GM19468 (cell line): ENCODE results near the gene FLT1.

Experiments used
- ATAC-seq: cut with Tn5 transposase; IDR thresholded peaks from one replicate; pipeline ENCODE4 v1.9.1; 2021; ENCODE audit warnings: mild to moderate bottlenecking, moderate library complexity, moderate number of reproducible peaks; ENCODE audit not compliant: unreplicated experiment; ENCODE audit errors: extremely low read depth

FLT1 gene

GRCh38 chr13:28440774-28441504 is 54.0 kb downstream of the FLT1 start:
- no peak for ATAC-seq

- no peak for ATAC-seq
Measured at GRCh38 chr13:28438598-28439334, 56.2 kb downstream of the FLT1 start.

DNA sequence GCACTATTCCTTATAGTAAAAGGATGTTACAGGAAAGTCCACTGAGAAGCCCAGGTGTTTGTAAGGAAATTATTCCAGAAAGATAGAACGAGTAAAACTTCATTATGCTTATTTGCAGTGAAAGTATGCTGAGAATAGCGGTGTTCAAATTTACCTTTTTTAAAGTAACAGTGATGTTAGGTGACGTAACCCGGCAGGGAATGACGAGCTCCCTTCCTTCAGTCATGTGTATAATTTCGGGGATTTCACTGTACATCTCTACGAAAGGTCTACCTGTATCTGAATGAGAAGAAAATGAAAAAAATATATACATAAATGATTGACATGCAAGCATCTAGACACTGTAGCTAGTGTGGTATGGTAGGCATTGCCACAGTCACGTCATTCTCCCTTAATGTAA is 56.9 kb downstream of the FLT1 start:
- ATAC-seq = no peak

GRCh38 chr13:28435917-28436316 is 59.0 kb downstream of the FLT1 start:
- no peak for ATAC-seq

GRCh38 chr13:28434926-28435325 is 60.0 kb downstream of the FLT1 start:
- ATAC-seq = no peak

DNA sequence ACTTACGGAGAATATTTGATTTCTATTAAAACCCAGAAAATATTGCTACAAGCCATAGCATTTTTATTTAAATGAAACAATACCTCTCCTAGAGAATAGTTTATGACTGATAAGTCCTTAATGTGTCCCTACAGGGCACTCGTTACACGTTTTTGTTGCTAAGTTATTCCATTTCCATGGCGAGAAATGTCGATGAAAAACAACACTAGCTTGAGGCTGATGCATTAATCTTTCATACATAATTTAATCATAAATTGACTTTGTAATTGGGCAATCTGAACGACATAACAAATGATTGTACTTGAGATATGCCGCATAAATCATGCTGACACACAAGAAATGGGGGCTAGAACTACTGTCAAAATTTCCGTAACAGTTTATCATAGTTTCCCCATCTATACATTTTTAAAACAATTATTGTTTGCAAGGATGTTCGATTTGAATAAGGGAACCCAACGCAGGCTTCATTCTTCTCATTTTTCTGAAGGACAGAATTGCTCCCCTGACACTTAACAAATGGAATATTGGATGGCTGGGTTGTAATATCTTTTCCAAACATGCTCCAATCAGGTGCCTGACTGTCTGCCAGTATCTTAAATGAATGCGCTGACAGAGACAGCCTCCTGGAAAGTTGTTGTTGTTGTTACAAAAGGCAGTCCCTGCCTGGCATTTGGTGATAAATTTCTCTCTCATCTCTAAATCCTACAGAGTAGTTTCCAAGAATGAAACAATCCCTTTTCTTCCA is 61.9 kb downstream of the FLT1 start:
- ATAC-seq = no peak

- peak; percentile 96 for ATAC-seq
Measured at GRCh38 chr13:28429685-28430290, 65.1 kb downstream of the FLT1 start.

- ATAC-seq = no peak
Measured at GRCh38 chr13:28429096-28429495, 65.8 kb downstream of the FLT1 start.

DNA sequence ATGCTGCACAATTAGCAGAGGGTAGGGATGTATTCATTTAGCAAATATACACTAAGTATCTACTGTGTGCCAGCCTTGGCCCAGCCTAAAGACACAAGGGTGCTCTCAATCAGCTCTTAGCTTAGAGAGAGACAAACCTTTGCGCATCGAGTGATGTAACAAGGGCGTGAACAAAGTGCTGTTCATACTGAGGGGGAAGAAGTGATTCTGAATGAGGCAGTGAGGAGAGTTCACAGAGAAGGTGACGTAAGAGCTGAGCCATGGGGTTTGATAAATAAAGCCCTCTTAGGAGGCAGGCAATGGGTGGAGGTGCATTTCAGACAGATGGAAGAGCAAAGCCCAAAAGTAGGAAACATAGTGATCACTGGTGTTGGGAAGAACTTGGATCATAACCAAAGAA is 68.5 kb downstream of the FLT1 start:
- ATAC-seq = no peak

DNA sequence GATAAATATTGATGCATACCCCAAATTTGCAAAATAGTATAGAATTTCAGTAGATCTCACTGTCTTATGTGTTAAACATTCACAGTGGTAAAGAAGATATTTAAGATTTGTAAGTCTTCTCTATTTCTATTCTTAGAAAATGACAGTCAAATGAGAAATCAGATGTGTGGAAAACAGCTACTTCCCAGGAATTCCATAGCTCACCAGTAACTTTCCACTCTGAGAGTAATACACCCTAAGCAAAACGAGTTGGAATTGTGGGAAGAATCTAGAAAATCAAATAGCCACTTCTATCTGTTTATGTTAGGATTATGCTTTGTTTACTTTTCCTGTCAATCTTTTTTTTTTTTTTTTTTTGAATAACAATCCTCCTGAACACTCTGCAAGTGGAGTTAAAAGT is 69.1 kb downstream of the FLT1 start:
- no peak for ATAC-seq

DNA sequence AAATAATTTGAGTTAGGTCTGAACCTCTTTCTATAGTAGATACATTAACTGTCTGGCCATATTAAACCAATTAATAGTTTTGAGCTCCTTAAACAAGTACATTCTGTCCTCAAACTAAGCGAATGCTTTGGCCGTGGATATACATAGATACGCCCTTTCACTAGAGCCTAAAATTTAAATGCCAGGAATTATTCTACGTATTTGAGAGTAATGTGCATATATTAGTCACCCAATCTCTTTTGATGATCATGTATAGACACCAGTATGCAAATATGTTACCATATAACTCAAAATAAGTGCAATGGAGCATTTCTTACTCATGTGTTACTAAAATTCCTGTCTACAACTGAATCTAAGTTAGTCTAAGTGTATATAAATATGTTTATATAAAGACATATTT is 70.4 kb downstream of the FLT1 start:
- ATAC-seq = no peak

DNA sequence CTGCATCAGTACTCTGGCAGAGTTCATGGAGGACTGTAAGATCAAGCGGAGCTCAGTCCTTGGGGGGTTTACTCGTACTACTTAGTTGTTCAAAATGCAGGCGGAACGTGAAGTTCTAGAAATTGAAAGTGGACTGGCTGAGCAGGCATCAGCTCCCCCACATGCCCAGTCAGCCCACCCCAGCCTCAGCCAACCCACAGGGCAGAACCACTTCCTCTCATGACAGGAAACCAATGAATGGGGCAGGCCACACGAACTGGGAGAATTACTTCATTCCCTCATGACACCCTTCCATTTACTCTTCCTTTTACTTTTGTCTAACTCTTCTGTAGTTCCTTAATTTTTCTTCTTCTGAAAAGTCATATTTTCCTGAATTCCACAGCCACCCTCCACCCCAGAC is 71.9 kb downstream of the FLT1 start:
- peak; percentile 55 for ATAC-seq

DNA sequence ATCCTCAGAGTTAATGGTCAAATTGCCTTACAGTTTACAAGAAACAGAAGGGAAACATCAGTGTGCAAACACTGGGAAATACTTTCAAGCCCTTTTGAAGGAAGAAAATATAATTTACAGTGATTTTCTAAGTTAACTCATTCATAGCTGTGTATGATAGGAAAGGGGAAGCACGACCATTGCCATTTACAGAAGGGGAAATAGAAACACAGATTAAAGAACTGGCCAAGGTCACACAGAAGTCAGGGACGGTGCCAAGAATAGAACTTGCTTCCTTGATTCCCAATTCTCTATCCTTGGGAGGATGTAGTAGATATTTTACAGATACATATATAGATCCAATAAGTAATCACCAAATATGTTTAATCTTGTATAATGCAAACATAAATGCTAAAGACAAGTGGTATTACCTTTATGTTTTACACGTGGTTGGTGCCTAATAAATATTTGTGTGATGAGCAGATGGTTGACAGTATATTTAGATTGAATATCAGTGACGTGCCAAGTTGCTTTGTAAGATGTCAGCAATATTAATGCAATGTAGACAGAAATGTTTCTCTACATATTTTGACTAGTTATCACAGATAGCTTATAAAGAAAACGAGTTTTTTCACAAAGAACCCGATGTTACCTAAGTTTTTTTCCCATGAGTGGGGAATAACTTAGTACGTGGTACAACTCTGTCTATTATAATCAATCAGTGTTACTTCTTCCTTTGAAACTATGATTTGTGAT is 73.1 kb downstream of the FLT1 start:
- ATAC-seq = no peak

- ATAC-seq = no peak
Measured at GRCh38 chr13:28420704-28421103, 74.2 kb downstream of the FLT1 start.

DNA sequence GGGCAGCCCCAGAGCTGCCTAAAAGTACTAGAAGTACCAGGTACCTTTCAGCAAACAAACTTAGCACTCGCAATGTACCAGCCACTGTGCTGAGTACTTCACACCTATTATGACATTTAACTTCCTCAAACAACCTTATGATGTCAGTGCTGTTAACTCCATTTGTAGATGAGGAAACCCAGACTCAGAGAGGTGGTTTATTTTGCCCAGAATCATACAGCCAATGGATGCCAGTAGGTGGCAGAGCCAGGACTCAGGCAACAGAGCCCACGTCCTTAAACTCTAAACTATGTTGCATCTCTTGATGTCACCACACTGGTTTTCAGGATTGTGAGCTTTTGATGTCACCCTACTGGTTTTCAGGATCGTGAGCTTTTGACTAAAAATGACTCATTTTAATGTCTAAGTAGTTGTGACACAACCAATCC is 78.9 kb downstream of the FLT1 start:
- ATAC-seq = no peak

DNA sequence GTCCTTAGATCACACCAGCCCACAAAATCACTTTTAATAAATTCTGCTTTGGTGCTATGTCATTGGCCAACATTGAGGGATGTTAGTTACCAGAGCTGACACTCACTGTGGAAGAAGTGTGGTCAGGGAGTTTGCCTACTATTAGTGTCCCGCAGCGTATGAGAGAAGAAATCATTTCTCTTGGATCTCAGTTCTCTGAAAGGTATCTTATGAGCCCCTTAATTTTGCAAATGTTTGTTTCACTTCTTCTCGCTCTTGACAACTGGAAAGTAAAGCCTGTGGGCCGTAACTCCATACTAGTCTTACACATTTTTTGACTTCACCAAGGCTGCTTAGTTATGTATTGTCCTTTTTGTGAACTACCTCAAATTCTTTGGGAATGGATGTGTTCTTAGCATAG is 80.9 kb downstream of the FLT1 start:
- no peak for ATAC-seq

- no peak for ATAC-seq
Measured at GRCh38 chr13:28412981-28413380, 81.9 kb downstream of the FLT1 start.

DNA sequence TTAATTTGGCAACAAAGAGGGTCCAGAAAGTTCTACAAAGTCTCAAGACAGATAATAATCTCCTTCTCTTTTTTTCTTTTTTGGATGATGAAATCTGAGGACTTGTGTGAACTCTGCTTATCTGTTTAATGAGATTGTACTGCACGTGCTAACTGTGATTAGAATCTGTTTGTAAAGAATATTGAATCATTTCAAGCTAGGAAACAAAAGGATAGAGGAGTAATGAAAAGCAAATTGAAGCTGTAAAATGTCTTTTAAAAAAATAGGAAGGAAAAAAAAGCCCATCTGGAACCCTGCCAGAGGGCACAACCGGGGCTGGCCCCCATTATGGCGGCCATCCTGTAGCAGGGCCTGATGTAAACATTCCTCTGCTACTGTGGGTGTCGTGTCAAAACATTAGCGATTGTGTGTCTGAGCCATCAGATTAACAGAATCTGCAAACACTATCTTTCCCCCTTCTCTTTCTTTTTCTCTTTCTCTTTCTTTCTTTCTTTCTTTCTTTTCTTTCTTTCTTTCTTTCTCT is 83.0 kb downstream of the FLT1 start:
- ATAC-seq = no peak

DNA sequence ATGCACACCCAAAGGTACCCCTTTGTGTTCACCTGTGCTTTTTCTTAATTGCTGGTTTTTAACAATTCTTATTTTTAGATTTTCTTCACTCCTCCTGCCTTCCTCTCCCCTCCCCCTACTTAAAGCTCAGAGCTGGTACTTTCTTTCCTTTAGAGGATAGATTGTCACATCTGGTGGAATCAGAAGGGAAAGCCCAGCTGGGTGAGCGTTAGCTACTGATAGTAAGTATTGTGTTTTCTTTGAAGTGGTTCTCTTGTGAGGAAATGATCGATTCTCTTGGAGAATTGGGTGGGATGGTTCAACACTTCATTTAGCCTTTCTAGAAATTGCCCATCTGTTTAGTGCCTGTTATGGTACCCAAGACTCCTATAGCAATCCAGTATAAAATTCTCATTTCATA is 84.8 kb downstream of the FLT1 start:
- no peak for ATAC-seq

DNA sequence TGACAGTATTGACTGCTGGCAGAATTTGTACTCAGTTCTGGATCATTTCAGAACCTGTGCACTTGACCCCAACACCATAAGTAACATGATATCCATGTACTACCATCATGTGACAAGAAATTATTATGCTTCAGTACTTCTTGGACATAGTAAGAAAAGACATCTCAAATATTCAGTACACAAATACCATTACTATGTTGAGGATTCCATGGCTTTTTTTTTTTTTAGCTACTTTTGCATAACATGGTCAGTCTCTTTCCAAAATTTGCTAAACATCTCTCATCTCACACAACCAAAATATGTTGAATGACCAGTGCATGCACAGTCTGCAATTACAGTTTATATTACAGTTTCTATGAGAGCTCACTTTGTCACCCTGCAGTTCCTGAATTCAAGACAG is 85.3 kb downstream of the FLT1 start:
- no peak for ATAC-seq
